GM19452 (cell line): Measurements from ENCODE around the gene ZNF500.
"Not testable (repeated sequence)": the region's sequence is repeated elsewhere in the genome, so short reads cannot be mapped to it uniquely, and the experiment has no call there.

ENCODE experiments used
- ATAC-seq: cut with Tn5 transposase; IDR thresholded peaks from one replicate; pipeline ENCODE4 v1.9.1; 2021; ENCODE audit not compliant: unreplicated experiment

Gene ZNF500

DNA sequence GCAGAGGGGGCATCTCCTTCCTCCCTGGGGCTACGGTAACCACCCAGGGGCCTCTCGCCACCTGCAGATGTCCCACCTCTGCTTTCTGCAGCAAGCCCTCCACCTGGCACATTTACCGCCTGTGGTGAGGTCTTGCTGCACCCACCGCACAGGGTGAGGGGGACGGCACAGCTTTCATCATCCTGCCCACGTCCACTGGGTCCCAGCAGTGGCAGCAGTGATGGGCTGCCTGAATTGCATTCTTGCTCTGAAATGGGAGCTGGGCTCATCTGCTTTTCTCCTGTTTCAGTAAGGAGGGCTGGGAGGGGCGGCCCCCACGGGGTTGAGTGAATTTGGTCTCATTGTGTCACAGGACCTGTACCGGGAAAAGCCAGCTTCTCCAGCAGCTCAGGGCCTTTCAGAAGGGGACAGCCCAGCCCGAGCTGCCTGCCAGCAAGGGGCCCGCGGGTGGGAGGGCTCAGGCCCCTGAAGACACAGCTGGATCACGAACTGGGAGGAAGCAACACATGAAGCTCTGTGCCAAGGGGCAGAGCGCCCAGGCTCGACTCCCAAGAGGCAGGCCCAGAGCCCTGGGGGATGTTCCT, 19.9 kb downstream of the ZNF500 start:
- no peak for ATAC-seq

- ATAC-seq: no peak
These were observed 20.7 kb downstream of the ZNF500 start for GRCh38 chr16:4746215-4746614.

DNA sequence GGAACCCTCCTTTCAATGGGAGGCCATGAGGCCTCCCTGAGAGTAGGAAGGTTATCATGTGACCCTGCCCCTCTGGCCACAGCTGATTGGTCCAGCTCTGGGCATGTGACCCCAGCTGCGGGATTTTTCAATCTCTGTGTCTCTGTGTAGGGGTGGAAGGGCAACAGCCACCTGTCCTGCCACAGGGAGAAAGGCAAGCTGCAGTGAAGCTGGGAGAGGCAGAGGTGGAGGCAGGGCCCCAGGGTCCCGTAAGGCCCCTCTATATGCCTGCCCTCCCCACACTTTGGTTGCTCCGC, 21.7 kb downstream of the ZNF500 start:
- ATAC-seq: no peak

DNA sequence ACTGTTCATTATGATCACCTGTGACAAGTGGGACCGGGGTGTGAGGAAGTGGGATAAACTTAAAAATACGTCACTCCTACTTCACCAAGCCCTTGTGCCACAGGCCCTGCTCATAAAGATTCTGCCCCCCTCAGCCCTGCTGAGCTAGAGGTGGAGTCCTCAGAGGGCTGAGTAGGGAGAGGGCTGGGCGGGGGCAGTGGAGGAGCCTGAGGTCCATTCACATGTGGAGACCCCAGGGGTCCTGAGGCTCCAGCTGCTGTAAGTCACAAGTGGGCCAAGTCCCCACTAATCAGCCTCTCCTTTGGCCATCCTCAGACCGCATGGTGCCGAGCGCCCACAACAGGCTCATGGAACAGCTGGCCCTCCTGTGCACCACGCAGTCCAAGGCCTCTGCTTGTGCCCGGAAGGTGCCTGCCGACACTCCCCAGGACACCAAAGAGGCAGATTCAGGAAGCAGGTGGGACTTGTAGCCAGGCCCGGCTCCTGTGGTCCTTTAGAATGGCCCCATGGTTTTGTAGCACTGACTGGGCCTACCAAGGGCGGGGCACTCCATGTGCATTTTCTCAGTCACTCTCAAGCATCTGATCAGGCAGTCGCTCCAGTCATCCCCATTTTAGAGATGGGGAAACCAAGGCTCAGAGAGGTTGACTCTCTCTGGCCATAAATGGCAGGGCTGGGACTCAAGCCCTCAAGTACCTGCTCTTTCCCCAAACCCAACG, 22.2 kb downstream of the ZNF500 start:
- no peak for ATAC-seq

DNA sequence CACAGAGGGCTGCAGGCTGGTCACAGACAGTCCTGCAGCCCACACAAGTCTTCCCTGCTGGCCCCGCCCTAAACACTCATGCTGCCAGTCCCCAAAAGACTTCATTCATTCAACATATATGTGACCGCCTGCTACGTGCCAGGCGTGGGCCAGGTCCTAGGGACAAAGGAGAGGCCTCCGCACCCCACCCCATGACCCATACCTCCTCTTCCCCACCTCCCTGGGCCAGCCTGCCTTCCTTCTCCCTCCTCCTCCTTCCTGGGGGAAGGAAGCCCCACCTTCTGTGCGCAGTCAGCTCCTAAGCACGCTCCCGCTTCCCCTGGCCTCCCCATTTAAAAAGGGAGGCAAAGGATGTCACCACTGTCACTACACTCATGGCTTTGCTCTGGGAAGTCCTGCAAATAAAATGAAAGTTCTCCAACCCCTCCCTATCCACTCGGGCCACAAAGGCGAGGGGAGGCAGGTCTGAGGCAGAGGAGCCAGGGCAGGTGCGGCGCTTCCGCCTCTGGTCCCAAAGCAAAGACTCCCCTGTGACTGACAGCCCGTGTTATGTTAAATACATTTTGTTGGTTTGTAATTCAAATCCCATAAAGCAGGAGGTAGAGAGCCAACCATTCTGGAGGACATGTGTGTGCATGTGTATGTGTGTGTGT, 23.6 kb downstream of the ZNF500 start:
- ATAC-seq: no peak

DNA sequence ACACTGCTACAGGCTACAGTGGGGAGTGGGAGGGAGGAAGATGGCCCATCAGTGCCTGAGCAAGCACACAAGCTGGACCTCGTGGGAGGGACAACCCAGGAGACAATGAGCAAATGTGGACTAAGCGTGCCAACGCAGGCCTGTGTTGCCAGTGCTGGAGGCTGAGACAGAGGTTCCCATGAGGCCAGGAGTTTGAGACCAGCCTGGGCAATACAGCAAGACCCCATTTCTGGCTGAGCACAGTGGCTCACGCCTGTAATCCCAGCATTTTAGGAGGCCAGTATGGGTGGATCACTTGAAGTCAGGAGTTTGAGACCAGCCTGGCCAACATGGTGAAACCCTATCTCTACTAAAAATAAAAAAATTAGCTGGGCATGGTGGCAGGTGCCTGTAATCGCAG, 28.6 kb downstream of the ZNF500 start:
- ATAC-seq: not testable (repeated sequence)

GRCh38 chr16:4737545-4737944, 29.4 kb downstream of the ZNF500 start:
- ATAC-seq: no peak

GRCh38 chr16:4736546-4736945, 30.4 kb downstream of the ZNF500 start:
- no peak for ATAC-seq

GRCh38 chr16:4734730-4735535, 32.0 kb downstream of the ZNF500 start:
- peak; percentile 60 for ATAC-seq

DNA sequence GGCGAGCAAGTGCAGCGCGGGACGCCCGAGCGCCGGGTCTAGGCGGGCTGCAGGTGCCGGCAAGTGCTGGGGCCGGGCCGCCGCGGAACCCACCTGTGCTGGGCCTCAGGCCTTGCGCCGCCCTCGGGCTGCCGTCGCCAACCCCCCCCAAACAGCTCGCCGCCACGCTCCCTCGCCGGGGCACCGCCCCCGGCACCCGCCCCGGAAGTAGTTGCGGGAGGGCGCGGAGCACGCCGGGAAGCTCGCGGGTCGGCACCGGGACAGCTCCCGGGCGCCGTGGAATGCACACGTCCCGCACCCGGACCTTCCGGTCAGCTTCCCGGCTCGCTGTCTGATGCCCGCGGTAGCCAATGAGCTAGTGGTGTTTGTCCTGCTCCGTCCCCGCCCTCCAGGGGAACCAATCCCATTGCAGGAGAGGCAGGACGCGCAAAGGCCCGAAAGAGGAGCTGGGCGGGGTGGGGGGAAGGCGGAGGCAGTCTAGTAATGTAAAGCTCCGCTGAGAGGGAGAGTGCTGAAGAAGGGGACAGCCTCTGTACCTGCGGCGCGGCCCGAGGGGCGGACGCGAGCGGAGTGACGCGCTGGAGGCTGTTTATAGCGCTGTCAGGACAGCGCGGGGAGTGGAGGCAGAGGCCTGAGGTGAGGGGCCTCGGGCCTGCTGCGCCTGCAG, 32.8 kb downstream of the ZNF500 start, which contains the start of the genes ANKS3 and DNAAF8:
Gene ANKS3, minus strand, starts transcription at position 209 of the 667 bp plus-strand sequence. CDS start 4,122 bp downstream, outside the sequence.
Gene DNAAF8, plus strand, starts transcription at position 475 of the 667 bp plus-strand sequence. CDS start 1,978 bp downstream, outside the sequence.
- ATAC-seq: peak; percentile 73

- ATAC-seq: no peak
These were observed 33.3 kb downstream of the ZNF500 start for GRCh38 chr16:4733747-4734062.

GRCh38 chr16:4733211-4733742, 33.7 kb downstream of the ZNF500 start:
- no peak for ATAC-seq

DNA sequence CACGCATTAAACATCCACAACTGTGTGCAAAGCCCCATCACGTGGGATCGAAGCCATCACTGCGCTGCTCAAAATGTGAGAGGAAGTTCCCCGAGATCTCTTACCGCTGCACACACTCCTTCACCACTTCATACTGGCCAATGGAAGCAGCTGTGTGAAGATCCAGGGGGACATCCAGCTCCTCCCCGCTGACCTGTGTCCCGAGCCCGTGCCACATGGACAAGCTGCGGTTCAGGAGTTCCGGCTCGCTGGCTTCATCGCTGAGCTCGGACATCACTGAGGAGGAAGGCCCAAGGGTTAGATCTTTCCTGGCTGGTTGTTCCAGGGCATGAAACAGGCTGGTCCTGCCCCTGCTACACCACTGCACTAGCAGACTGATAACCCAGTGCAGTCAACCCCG, 37.1 kb downstream of the ZNF500 start:
- ATAC-seq: no peak

- no peak for ATAC-seq
These were observed 38.3 kb downstream of the ZNF500 start for GRCh38 chr16:4728676-4729075.

GRCh38 chr16:4726616-4727015, 40.3 kb downstream of the ZNF500 start:
- ATAC-seq: no peak

DNA sequence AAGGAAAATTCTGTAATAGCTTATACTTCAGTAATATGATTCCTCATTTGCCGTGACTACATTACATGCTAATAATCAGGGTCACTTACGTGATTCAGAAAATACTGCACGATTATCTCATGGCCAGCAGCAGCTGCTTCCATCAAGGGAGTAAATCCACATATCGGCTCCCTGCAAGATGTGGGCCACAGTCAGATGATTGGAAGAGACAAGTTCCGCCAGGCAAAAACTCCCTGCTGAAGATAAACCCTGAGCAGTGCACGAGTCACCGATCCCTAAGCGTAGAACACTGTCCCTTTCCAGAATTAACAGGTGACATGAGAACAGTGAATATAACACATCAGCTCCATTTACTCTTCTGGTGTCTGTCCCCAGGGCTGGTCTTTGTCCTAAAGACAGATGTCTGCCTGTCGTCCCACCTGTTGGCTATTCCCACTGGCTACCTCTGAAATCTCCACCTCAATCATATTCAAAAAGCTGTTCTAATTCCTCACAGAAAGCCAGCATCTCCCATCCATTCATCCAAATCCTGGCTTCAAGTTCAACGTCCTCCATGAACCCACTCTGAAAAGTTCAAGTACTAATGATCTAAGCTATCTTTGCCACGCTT, 42.2 kb downstream of the ZNF500 start:
- no peak for ATAC-seq

DNA sequence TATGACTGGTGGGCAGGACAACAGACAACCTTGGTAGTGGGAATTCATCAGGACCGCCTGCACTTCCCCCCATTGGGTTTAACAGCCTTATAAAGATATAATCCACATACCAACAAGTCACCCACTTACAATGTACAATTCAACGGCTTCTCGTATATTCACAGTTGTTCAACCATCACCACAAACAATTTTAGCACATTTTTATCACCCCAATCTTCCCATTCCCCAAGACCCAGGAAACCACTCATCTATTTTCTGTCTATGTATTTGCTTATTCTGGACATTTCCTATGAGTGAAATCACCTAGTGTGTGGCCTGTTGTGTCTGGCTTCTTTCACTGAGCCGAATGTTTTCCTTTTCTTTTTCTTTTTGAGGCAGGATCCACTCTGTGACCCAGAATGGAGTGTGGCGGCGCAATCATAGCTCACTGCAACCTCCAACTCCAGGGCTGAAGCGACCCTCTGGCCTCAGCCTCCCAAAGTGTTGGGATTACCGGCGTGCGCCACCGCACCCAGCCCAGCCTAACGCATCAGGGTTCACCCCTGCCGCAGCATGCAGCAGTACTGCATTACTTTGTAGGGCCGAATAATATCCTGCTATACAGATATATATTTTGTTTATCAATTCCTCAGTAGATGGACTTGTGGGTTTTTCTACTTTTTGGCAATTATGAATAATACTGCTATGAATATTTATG, 43.7 kb downstream of the ZNF500 start:
- ATAC-seq: no peak

GRCh38 chr16:4718466-4718865, 48.5 kb downstream of the ZNF500 start:
- ATAC-seq: no peak

GRCh38 chr16:4714996-4715395, 52.0 kb downstream of the ZNF500 start:
- no peak for ATAC-seq
